Stimulated activated CD4-positive, alpha-beta T cell treated with anti-CD3 and anti-CD28 coated beads, TNF-alpha, amount 100 ng/mL, for 1 hour (primary cell): Measurements from ENCODE around the gene SUSD6.
"Not testable (repeated sequence)": the region's sequence is repeated elsewhere in the genome, so short reads cannot be mapped to it uniquely, and the experiment has no call there.

Source experiments
- DNase-seq, 3 donors: peaks; one replicate each; pipeline ENCODE4 v3.0.0-alpha.2; 2020; ENCODE audit warnings: low read depth in 3 of 3, low spot score in 1 of 3

SUSD6 gene

DNA sequence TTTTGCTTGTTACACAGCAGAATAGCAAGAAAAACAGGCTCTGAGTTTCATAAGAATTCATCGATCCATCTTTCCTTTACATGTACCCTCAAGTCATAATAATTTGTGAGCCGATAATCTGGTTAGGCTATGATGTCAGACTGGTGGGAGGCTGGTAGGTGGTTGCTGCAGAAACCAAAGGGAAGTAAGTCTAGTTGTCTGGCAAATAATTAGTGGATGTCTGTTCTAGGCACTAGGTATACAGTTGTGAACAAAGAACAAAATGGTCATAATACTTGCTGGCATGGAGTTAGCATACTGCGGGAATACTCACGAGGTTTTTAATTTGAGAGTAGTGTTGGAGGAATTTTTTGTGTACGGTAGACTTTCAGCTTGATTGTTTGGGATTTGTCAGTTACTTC is 8.8 kb downstream of the SUSD6 start:
- DNase-seq, result no peak

DNA sequence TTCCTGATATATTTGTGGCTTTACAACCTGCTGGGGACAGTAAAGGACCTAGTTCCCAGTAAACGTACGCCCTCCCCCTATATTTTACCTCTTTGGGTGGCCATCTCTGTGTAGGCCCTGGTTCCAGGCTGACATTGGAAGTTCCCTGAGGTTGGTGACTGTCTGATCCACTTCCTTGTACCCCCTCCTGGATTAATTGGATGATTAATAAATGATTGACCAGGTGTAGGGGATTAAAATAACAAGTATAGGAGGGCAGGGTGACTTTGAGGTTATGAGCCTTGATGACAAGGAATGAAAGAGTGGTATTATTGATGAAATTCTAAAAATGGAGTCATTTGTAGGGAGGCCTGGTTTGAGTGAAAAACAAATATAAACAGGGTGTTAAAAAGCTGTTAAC is 9.6 kb downstream of the SUSD6 start:
- DNase-seq, result no peak

DNA sequence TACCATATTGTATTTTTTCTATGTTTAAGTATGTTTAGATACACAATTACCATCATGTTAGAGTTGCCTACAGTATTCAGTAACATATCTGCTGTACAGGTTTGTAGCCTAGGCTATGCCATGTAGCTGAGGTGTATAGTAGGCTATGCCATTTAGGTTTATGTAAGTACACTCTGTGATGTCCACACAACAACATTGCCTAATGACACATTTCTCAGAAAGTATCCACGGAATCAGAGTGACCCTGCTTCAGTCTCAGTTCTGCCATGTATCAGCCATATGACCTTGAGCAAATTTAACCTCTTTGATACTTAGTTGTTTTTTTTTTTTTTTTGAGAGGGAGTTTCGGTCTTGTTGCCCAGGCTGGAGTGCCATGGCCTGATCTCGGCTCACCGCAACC is 12.7 kb downstream of the SUSD6 start:
- no peak for DNase-seq

DNA sequence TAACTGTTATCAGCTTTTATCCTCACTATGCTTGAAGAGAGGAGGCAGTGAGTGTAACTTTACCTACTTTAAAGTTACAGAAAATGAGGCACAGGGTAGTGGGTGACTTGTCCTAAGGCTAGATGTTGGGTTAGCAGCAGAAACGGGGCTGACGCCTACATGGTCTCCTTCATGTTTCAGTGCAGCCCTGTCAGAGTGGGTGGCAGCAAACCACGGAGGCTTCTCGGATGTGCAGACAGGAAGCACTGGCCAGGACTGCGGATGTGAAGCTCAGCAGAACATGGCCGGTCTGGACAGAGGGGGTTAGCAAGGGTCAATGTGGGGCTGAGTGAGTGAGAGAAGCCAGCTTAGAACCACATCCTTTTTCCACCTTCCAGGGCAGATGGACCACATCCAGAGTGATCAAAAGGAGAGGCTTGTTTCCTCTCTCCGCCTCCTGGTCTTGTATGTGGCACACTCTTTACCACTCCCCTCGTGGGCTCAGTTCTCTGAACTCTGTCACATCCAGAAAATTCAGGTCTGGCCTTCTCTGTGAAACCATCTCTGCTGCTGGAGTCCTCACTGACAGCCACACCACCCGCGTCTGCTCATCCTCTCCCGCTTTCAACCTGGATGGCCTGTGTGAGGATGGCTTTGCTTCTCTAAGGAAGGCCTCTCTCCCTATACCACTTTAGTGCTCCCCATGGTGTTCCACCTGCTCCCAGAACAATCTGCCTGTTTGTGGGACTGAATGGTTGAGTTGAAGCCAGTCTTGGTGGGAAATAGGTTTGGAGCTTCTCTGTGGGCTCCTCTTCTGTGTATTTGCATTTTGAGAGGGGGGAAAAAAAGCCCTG is 14.1 kb downstream of the SUSD6 start:
- DNase-seq, result peak; percentile 24 to 49 (median 35)

DNA sequence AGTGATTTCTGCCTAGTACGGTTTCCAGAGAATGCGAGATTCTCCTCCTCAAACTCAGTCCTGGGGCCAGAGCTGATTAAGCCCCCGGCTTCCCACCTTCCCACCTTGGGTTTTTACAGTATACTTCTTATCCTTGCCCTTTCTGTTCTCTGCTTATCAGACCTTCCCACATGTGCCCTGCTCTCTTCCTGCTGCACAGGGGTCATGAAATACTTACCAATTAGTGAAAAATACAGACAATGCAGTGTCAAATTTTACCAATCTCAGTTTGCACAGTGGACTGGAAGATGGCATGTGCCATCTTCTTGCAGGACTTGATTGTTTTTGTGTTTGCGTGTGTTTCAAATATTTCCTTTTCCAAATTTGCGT is 14.7 kb downstream of the SUSD6 start:
- DNase-seq, result no peak

DNA sequence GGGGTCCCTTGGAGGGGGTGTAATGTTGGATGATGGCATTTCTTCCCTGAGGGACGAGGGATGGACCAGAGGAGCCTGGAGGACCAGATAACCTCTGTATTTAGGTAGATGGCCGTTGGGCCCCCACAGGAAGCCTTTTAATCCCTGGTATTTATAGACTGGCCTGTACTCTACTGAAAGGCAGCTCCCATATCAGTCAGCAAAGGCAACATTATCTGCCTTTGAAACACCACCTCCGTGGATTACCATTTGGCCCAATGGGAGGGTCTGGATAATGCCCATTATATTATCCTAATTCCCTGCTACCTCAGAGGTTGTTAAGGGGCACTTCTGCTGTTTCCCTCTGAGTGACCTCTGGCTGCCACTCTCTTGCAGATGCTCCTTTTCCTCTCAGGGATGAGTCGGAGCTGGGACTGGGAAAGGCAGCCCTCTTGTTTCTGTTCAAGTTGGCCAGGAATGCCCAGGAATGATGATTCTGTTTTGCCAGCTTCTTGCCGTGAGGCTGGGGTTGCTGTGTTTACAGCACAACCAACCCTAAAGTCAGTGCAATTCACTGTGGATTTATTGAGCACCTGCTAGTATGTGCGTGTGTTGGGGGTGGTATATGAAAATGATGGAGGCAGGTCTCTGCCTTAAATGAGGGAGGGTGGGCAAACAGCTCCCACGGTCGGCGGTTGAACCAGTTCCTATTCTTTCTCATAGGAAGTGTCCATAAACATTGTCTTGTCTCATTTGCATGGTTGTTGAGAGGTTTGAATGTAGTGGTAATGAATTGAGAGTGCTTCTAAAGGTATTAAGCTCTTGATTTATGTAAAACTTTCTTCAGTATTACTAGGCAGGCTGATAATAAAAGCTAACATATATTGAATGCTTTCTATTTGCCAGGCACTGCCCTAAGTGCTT is 18.1 kb downstream of the SUSD6 start:
- DNase-seq, result no peak

GRCh38 chr14:69630360-69630759 is 19.0 kb downstream of the SUSD6 start:
- DNase-seq, result no peak

DNA sequence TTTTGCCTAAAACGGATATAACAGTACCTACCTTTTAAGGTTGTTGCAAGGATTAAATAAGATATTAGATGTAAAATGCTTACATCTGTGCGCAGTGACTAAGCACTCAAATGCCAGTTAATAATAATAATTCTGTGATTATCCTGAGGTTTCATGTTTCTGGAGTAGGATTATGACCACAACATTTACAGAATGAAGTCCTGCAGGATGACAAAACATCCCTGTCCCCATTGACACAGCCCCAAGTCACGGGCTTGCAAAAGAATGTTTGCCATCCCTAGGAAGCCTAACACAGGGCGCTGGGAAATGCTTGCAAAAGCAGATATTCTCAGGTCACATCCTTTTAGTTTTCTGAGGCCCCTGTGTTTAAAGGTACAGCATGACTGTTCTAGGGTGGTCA is 20.1 kb downstream of the SUSD6 start:
- DNase-seq, result no peak

- DNase-seq, result no peak
Observed at GRCh38 chr14:69632164-69632563, 20.8 kb downstream of the SUSD6 start.

- no peak for DNase-seq
Observed at GRCh38 chr14:69632593-69633151, 21.3 kb downstream of the SUSD6 start.

DNA sequence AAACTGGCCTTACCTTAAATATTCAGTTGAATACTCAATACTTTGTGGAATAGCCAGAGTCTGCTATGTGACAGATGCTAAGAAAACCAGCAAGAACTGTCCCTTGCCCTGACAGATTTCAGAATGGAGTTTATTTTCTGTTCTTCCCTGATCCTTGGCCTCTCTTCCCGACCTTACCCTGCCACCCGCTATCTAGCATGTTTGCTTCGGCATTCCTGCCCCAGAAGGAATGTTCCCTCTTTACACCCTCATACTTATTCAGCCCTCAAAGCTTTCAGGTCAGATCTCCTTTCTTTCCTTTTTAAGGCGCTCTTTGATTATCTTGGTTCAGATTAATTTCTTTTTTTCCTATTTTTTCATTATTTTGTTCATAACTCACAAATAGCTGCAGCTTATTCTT is 21.8 kb downstream of the SUSD6 start:
- no peak for DNase-seq

- DNase-seq, result no peak
Observed at GRCh38 chr14:69635981-69636639, 24.7 kb downstream of the SUSD6 start.

- no peak for DNase-seq
Observed at GRCh38 chr14:69636718-69637480, 25.5 kb downstream of the SUSD6 start.

- no peak for DNase-seq
Observed at GRCh38 chr14:69637503-69638031, 26.2 kb downstream of the SUSD6 start.

DNA sequence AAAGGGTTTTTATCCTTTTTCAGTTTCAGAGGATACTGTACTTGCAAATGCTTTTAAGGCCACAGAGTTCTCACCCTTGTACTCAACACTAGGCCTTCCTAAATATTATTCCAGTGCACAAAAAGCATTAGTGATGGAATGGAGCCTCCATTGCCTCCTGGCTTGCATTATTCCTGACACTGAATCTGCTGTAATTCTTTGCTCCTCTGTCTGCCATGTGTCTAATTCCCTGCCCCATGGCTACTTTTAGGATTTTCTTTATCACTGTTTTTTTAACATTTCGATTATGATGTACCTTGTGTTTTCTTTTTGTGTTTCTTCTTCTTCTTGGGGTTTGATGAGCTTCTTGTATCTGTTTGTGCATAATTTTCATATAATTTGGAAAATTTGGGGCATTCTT is 29.5 kb downstream of the SUSD6 start:
- no peak for DNase-seq

- not testable (repeated sequence) for DNase-seq
Observed at GRCh38 chr14:69642212-69642793, 30.9 kb downstream of the SUSD6 start.

- DNase-seq, result peak; percentile 52 to 54 (median 53)
Observed at GRCh38 chr14:69643430-69644200, 32.2 kb downstream of the SUSD6 start.

GRCh38 chr14:69644814-69645213 is 33.4 kb downstream of the SUSD6 start:
- DNase-seq, result no peak

DNA sequence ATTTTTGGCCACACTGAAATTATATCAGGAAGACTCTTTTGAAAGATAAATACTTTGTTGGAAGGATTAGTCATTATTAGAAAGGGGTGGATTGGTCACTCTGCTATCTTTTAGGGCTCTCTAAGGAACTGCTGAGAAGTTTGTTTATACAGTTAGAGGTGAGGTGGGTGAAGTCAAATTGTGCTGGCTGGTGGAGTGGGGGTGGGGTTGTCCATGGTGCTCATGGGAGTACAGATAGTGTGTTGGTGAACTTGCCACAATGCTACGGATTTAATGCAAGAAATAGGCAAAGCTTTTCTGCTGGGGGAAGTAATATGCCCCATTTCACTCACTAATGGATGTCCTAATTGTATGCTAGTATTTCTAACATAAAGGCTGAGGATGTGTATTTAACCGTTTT is 35.8 kb downstream of the SUSD6 start:
- no peak for DNase-seq
